ENCODE measurements around the gene CFAP54. TPM values are rescaled to one million over a fixed set of nuclear protein-coding genes. Genes with fewer than 3 reads are reported as not detected.

Gene CFAP54
- polyA plus RNA-seq, 1 donor, result 0.46 TPM

DNA sequence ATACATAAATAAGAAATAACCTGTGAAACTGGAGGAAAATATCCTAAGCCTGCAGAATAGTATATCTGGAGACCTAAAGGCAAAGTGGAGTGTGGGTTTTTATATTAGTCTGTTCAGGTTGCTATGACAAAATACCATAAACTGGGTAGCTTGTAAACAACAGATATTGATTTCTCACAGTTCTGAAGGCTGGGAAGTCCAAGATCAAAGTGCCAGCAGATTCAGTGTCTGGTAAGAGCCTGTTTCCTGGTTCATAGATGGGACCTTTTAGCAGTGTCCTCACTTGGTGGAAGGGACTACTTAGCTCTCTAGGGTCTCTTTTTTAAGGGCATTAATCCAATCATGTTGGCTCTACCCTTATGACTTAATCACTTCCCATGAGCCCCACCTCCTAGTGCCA, 392.2 kb downstream of the CFAP54 start:
- H3K4me1 ChIP-seq (ENCODE audit: control insufficient read depth, insufficient read depth, low read length), result no peaks in the 10 kb centered on the region
- no peak overlapping the region for H3K4me3 ChIP-seq (ENCODE audit: low read length)
- H3K27me3 ChIP-seq (ENCODE audit: control insufficient read depth, insufficient read depth, low read length), result no peaks in the 10 kb centered on the region
- H3K36me3 ChIP-seq (ENCODE audit: control insufficient read depth, insufficient read depth, low read length), result no peaks in the 10 kb centered on the region
- DNase-seq, result no peak
- H3K27ac ChIP-seq (ENCODE audit: low read length), result no peak overlapping the region
- H3K9me3 ChIP-seq (ENCODE audit: control insufficient read depth, low read depth, low read length), result no peaks in the 10 kb centered on the region

DNA sequence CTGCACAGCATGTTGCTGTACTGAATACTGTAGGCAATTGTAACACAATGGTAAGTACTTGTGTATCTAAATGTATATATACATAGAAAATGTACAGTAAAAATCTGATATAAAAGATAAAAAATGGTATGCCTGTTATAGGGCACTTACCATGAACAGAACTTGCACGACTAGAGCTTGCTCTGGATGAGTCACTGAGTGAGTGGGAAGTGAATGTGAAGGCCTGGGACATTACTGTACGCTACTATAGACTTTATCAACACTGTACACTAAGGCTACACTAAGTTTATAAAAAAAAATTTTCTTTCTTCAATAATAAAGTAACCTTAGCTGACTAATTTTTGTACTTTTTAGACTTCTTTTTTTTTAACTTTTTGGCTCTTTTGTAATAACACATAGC, 393.5 kb downstream of the CFAP54 start:
- Histone ChIP-seq H3K27ac (ENCODE audit: low read length) (no peak overlapping the region), H3K4me3 (ENCODE audit: low read length) (no peak overlapping the region), H3K27me3 (ENCODE audit: control insufficient read depth, insufficient read depth, low read length) (no peaks in the 10 kb centered on the region), H3K4me1 (ENCODE audit: control insufficient read depth, insufficient read depth, low read length) (no peaks in the 10 kb centered on the region), H3K36me3 (ENCODE audit: control insufficient read depth, insufficient read depth, low read length) (no peaks in the 10 kb centered on the region), H3K9me3 (ENCODE audit: control insufficient read depth, low read depth, low read length) (no peaks in the 10 kb centered on the region)
- 67% methylated on average over 1 of the region's 2 CpGs for WGBS (ENCODE audit: insufficient coverage, low lambda C conversion rate)
- no peak for DNase-seq

DNA sequence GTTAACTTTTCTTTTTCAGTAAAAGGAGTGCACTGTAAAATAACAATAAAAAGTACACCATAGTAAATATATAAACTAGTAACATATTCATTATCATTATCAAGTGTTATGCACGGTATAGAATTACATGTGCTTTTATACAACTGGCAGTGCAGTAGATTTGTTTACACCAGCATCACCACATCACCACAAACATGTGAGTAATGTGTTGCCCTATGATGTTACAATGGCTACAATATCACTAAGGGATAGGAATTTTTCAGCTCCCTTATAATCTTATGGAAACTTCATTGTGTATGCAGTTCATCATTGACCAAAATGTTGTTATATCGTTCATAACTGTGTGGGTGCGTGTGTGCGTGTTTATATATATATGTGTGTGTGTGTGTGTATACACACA, 394.2 kb downstream of the CFAP54 start:
- Histone ChIP-seq H3K9me3 (ENCODE audit: control insufficient read depth, low read depth, low read length) (no peaks in the 10 kb centered on the region), H3K27me3 (ENCODE audit: control insufficient read depth, insufficient read depth, low read length) (no peaks in the 10 kb centered on the region), H3K36me3 (ENCODE audit: control insufficient read depth, insufficient read depth, low read length) (no peaks in the 10 kb centered on the region), H3K4me1 (ENCODE audit: control insufficient read depth, insufficient read depth, low read length) (no peaks in the 10 kb centered on the region), H3K4me3 (ENCODE audit: low read length) (no peak overlapping the region), H3K27ac (ENCODE audit: low read length) (no peak overlapping the region)
- no peak for DNase-seq
- 80% methylated on average over 1 of the region's 4 CpGs for WGBS (ENCODE audit: insufficient coverage, low lambda C conversion rate)

DNA sequence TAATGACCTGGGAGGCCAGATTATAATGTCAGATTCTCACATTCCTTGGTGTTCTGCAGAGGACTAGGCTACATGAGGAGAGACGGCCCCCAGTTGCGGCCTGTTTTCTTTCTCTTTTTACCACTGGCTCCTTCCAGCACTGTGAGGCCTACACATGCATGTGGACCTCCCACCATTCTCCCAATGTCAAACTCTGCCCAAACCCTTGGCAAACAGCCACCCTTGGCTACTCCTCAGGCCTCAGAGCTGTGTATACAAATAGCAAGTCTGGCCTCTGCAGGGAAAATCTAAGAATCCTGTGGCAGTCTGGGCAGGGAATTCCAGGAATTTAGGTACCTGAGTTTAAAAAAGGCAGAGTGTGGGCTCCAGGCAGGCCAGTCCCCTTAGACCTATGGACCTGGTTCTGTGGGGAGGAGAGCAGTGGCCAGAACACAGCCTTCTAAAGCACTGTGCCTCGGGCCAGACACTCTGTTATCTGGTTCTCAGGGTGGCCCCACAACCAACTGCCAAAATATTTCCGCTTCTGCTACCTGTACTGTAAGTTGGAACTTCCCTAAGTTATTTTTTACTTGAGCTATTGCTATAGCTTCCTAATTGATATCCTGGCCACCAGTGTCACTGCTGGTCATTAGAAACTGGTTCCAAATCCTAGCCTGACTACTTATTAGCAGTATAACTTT, 397.8 kb downstream of the CFAP54 start:
- H3K9me3 ChIP-seq (ENCODE audit: control insufficient read depth, low read depth, low read length), result no peaks in the 10 kb centered on the region
- 60% methylated on average over 1 of the region's 4 CpGs for WGBS (ENCODE audit: insufficient coverage, low lambda C conversion rate)
- peak; percentile 15 to 33 for DNase-seq
- H3K27ac ChIP-seq (ENCODE audit: low read length), result no peak overlapping the region
- no peaks in the 10 kb centered on the region for H3K27me3 ChIP-seq (ENCODE audit: control insufficient read depth, insufficient read depth, low read length)
- H3K4me3 ChIP-seq (ENCODE audit: low read length), result no peak overlapping the region
- no peaks in the 10 kb centered on the region for H3K36me3 ChIP-seq (ENCODE audit: control insufficient read depth, insufficient read depth, low read length)
- no peaks in the 10 kb centered on the region for H3K4me1 ChIP-seq (ENCODE audit: control insufficient read depth, insufficient read depth, low read length)

DNA sequence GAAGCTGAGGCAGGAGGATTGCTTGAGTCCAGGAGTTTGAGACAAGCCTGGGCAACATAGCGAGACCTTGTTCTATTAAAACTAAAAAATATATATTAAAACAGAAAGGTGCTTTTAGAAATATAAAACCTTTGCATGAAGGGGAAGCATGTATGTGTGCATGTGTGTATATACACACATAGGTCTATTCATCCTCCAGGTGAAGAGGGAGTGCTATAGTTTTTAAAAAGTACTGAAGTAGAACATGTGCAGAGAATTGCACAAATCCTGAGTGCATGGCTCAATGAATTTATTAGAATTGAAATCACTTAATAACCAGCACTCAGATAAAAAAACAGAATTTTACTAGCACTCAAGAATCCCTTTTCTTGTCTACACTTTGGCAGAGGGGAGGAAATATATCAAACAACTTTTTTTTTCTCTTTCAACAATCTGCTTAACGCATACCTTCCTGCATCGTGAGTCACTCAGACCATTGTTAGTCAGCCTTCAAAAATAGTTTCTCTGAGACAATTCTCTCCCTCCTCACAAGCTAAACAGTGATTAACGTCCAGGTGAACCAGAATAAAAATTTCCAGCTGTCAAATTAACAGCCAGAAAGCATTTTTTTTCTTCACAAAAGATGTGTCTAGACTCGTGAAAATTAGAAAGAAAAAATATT, 400.0 kb downstream of the CFAP54 start:
- H3K9me3 ChIP-seq (ENCODE audit: control insufficient read depth, low read depth, low read length), result no peaks in the 10 kb centered on the region
- H3K27me3 ChIP-seq (ENCODE audit: control insufficient read depth, insufficient read depth, low read length), result no peaks in the 10 kb centered on the region
- H3K4me1 ChIP-seq (ENCODE audit: control insufficient read depth, insufficient read depth, low read length), result no peaks in the 10 kb centered on the region
- no peak overlapping the region for H3K27ac ChIP-seq (ENCODE audit: low read length)
- H3K36me3 ChIP-seq (ENCODE audit: control insufficient read depth, insufficient read depth, low read length), result no peaks in the 10 kb centered on the region
- no peak overlapping the region for H3K4me3 ChIP-seq (ENCODE audit: low read length)
- WGBS (ENCODE audit: insufficient coverage, low lambda C conversion rate), result 50% methylated on average over 2 of the region's 5 CpGs
- no peak for DNase-seq

DNA sequence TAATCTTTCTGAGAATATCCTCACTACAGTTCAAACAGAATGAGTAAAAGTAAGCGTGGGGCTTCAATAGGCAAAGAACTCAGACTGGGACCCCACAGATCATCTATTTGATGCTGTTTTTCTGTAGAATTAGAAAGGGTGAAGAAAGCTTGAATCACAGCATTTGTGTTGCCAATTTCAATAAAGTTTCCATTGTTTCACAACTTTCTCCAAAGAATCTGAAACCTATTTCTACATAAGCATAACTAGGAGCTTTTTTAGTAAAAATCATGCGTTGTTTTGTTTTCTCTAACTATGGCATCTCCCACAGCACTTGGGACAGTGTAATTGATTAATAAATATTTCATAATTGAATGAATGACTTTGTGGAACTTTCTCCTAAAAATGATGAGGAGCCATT, 401.0 kb downstream of the CFAP54 start:
- Histone ChIP-seq H3K4me1 (ENCODE audit: control insufficient read depth, insufficient read depth, low read length) (no peaks in the 10 kb centered on the region), H3K27ac (ENCODE audit: low read length) (no peak overlapping the region)
- 100% methylated on average over 1 of the region's 2 CpGs for WGBS (ENCODE audit: insufficient coverage, low lambda C conversion rate)

DNA sequence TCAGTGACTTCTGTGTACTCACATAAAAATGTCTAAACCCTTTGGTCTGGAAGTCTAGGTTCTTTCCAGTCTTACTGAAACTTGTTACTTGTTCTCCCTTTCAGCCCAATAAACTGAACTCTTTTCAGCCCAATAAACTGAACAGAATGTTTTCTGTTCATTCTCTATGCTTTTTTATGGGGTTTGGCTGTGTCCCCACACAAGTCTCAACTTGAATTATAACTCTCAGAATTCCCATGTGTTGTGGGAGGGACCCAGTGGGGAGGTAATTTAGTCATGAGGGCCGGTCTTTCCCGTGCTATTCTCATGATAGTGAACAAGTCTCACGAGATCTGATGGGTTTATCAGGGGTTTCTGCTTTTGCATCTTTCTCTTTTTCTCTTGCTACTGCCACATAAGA, 402.7 kb downstream of the CFAP54 start:
- no peak overlapping the region for H3K4me3 ChIP-seq (ENCODE audit: low read length)
- DNase-seq, result no peak
- no peaks in the 10 kb centered on the region for H3K4me1 ChIP-seq (ENCODE audit: control insufficient read depth, insufficient read depth, low read length)
- H3K9me3 ChIP-seq (ENCODE audit: control insufficient read depth, low read depth, low read length), result no peaks in the 10 kb centered on the region
- no CpG with 5 or more reads among the region's 3 CpGs for WGBS (ENCODE audit: insufficient coverage, low lambda C conversion rate)
- no peak overlapping the region for H3K27ac ChIP-seq (ENCODE audit: low read length)
- H3K36me3 ChIP-seq (ENCODE audit: control insufficient read depth, insufficient read depth, low read length), result no peaks in the 10 kb centered on the region
- no peaks in the 10 kb centered on the region for H3K27me3 ChIP-seq (ENCODE audit: control insufficient read depth, insufficient read depth, low read length)

More for the DNA sequence above, 401.0 kb downstream of the CFAP54 start:
- no peak for DNase-seq
- no peaks in the 10 kb centered on the region for H3K9me3 ChIP-seq (ENCODE audit: control insufficient read depth, low read depth, low read length)
- no peak overlapping the region for H3K4me3 ChIP-seq (ENCODE audit: low read length)
- no peaks in the 10 kb centered on the region for H3K36me3 ChIP-seq (ENCODE audit: control insufficient read depth, insufficient read depth, low read length)
- no peaks in the 10 kb centered on the region for H3K27me3 ChIP-seq (ENCODE audit: control insufficient read depth, insufficient read depth, low read length)

DNA sequence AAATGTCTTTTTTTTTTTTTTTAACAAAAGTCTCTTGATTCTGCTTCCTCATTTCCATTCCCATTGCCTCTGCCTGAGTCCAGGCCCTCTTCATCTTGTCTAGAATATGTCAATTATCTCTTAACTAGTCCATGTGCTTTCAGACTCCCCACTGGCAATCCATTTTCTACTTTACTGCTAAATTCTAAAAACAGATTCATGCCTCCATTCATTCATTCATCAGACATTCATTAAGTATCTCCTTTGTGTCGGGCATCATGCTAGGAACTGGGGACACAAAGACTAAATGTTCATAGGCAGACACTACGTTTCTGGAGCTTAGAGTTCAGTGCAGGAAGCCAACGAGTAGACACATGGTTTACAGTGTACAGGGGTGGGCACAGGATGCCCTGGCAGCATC, 408.0 kb downstream of the CFAP54 start:
- WGBS (ENCODE audit: insufficient coverage, low lambda C conversion rate), result no CpG with 5 or more reads among the region's 3 CpGs
- no peak overlapping the region for H3K27ac ChIP-seq (ENCODE audit: low read length)
- no peak overlapping the region for H3K4me3 ChIP-seq (ENCODE audit: low read length)
- peaks cover 4% of the 10 kb centered on the region for H3K27me3 ChIP-seq (ENCODE audit: control insufficient read depth, insufficient read depth, low read length)
- DNase-seq, result no peak
- no peaks in the 10 kb centered on the region for H3K36me3 ChIP-seq (ENCODE audit: control insufficient read depth, insufficient read depth, low read length)
- H3K4me1 ChIP-seq (ENCODE audit: control insufficient read depth, insufficient read depth, low read length), result no peaks in the 10 kb centered on the region
- H3K9me3 ChIP-seq (ENCODE audit: control insufficient read depth, low read depth, low read length), result no peaks in the 10 kb centered on the region

DNA sequence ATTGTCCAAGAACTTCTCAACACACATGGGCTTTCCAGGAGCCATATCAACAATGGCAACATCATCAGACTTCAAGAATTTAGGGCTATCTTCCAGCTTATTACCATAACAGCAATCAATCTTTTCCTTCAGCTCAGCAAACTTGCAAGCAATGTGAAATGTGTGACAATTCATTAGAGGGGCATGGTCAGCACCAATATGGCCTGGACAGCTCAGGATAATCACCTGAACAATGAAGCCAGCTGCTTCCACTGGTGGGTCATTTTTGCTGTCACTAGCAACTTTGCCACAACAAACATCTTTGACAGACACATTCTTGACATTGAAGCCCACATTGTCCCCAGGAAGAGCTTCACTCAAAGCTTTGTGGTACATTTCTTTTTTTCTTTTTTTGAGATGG, 411.8 kb downstream of the CFAP54 start:
- H3K4me1 ChIP-seq (ENCODE audit: control insufficient read depth, insufficient read depth, low read length), result no peaks in the 10 kb centered on the region

DNA sequence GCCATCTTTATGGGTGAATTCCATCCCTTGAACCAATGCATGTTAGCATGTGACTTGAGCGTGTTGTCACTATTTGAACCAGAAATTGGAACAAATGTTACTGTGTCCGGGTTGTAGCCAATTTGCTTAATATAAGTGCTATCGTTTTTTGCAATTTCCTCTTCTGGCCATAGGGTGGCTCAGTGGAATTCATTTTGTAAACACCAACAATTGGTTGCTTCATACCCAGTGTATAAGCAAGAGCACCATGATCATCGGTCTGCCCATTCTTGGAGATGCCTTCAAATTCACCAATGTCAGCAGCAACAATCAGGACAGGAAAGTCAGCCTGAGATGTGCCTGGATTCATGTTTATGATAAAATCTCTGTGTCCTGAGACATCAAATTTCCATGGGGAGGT, 412.7 kb downstream of the CFAP54 start:
- no peak overlapping the region for H3K27ac ChIP-seq (ENCODE audit: low read length)

More for the DNA sequence above, 411.8 kb downstream of the CFAP54 start:
- peaks cover 4% of the 10 kb centered on the region for H3K27me3 ChIP-seq (ENCODE audit: control insufficient read depth, insufficient read depth, low read length)
- H3K4me3 ChIP-seq (ENCODE audit: low read length), result no peak overlapping the region
- no peak for DNase-seq
- H3K36me3 ChIP-seq (ENCODE audit: control insufficient read depth, insufficient read depth, low read length), result no peaks in the 10 kb centered on the region
- H3K9me3 ChIP-seq (ENCODE audit: control insufficient read depth, low read depth, low read length), result no peaks in the 10 kb centered on the region
- no peak overlapping the region for H3K27ac ChIP-seq (ENCODE audit: low read length)

DNA sequence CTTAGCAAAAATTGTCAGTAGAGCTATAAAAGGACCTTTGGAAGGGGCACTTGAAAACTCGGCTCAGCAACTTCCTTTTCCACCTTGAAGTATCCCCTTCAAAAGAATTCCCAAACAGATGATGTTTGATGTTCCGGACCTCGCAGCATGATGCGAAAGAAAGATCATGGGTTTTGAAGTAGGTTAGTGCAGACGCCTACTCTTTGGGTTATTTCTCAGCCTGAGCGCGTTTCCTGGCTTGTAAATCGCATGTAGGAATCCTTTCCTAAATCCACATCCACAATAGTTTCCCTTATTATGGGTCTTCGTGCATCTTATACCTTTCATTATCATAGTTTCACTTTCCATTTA, 417.1 kb downstream of the CFAP54 start:
- Histone ChIP-seq H3K27me3 (ENCODE audit: control insufficient read depth, insufficient read depth, low read length) (no peaks in the 10 kb centered on the region), H3K4me3 (ENCODE audit: low read length) (peak overlapping the region; percentile 97), H3K27ac (ENCODE audit: low read length) (peak overlapping the region; percentile 90), H3K36me3 (ENCODE audit: control insufficient read depth, insufficient read depth, low read length) (no peaks in the 10 kb centered on the region), H3K4me1 (ENCODE audit: control insufficient read depth, insufficient read depth, low read length) (peaks cover 3% of the 10 kb centered on the region), H3K9me3 (ENCODE audit: control insufficient read depth, low read depth, low read length) (no peaks in the 10 kb centered on the region)
- DNase-seq, result no peak
- WGBS (ENCODE audit: insufficient coverage, low lambda C conversion rate), result no CpG with 5 or more reads among the region's 9 CpGs

More for the DNA sequence above, 412.7 kb downstream of the CFAP54 start:
- Histone ChIP-seq H3K9me3 (ENCODE audit: control insufficient read depth, low read depth, low read length) (no peaks in the 10 kb centered on the region), H3K36me3 (ENCODE audit: control insufficient read depth, insufficient read depth, low read length) (no peaks in the 10 kb centered on the region), H3K27me3 (ENCODE audit: control insufficient read depth, insufficient read depth, low read length) (peaks cover 4% of the 10 kb centered on the region), H3K4me3 (ENCODE audit: low read length) (no peak overlapping the region), H3K4me1 (ENCODE audit: control insufficient read depth, insufficient read depth, low read length) (no peaks in the 10 kb centered on the region)
- no peak for DNase-seq
- no CpG with 5 or more reads among the region's 4 CpGs for WGBS (ENCODE audit: insufficient coverage, low lambda C conversion rate)

Data from large intestine (tissue), 3 donors.